Activated T-helper 2 cell treated with anti-CD3 and anti-CD28 coated beads, Interferon-gamma antibody, Interleukin-2, Interleukin-4, amounts not matched to agents 10 μg/mL and 5 μg/mL and 100 μg/mL, durations not matched to agents 14 hours and 24 hours and 36 hours (primary cell): ENCODE data around the gene ZNF366. TPM values are rescaled to one million over a fixed set of nuclear protein-coding genes. Genes with fewer than 3 reads are reported as not detected.

Experiments
- DNase-seq: peaks from one replicate; pipeline ENCODE4 v3.0.0; 2021; ENCODE audit warnings: low spot score
- H3K27ac Mint-ChIP-seq: one replicate; pipeline ENCODE4 v1.8.0; 2021; ENCODE audit warnings: mixed read lengths
- H3K27me3 Mint-ChIP-seq: one replicate; pipeline ENCODE4 v1.8.0; 2021; ENCODE audit warnings: low read depth, mixed read lengths
- H3K36me3 Mint-ChIP-seq: one replicate; pipeline ENCODE4 v1.8.0; 2021; ENCODE audit warnings: low read depth, mixed read lengths
- H3K4me1 Mint-ChIP-seq: one replicate; pipeline ENCODE4 v1.8.0; 2021; ENCODE audit warnings: low read depth, mixed read lengths
- H3K4me3 Mint-ChIP-seq: one replicate; pipeline ENCODE4 v1.8.0; 2021; ENCODE audit warnings: low read depth, mild to moderate bottlenecking, moderate library complexity, mixed read lengths
- H3K9me3 Mint-ChIP-seq: one replicate; pipeline ENCODE4 v1.8.0; 2021; ENCODE audit warnings: mixed read lengths
- intact Hi-C: fragments of 100-400 bp; cut with micrococcal nuclease; formaldehyde crosslinking; loops from one replicate; pipeline ENCODE4 v1.15.1; 2023
- total RNA-seq: library from RNA; stranded (reverse); gene quantifications from 2 replicates; pipeline ENCODE4 v1.2.3, GENCODE V29; 2022

ZNF366 gene
- total RNA-seq, 1 donor from 2014 or later, result not detected

GRCh38 chr5:72478684-72479083, 28.5 kb downstream of the ZNF366 start:
- Mint-ChIP-seq H3K27me3 (peaks cover 25% of the 10 kb centered on the region), H3K4me1 (no peaks in the 10 kb centered on the region), H3K4me3 (no peak overlapping the region), H3K36me3 (no peaks in the 10 kb centered on the region), H3K9me3 (no peaks in the 10 kb centered on the region), H3K27ac (no peak overlapping the region)
- intact Hi-C loops, result no loop called here
- no peak for DNase-seq

GRCh38 chr5:72478276-72478675, 28.9 kb downstream of the ZNF366 start:
- H3K27ac Mint-ChIP-seq, result no peak overlapping the region
- H3K4me1 Mint-ChIP-seq, result no peaks in the 10 kb centered on the region
- no peak overlapping the region for H3K4me3 Mint-ChIP-seq
- intact Hi-C loops, result no loop called here
- peaks cover 27% of the 10 kb centered on the region for H3K27me3 Mint-ChIP-seq
- H3K36me3 Mint-ChIP-seq, result no peaks in the 10 kb centered on the region
- no peak for DNase-seq
- no peaks in the 10 kb centered on the region for H3K9me3 Mint-ChIP-seq

DNA sequence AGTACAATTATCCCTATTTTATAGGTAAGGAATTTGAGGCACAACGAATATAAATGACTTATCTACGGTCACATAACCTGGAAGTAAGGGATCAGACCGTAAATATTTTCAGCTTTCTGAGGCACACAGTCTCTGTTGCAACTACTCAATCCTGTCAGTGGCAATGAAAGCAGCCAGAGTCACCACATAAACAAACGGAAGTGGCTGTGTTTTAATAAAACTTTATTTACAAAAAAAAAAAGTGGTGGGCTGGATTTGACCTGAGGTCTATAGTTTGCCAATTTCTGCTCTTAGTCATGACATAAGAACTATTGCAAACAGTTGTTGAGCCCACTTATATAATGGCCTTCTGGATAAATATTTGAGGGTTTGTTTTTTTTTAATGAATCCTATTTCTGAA, 29.6 kb downstream of the ZNF366 start:
- no peak for DNase-seq
- no peaks in the 10 kb centered on the region for H3K4me1 Mint-ChIP-seq
- peaks cover 31% of the 10 kb centered on the region for H3K27me3 Mint-ChIP-seq
- no peak overlapping the region for H3K4me3 Mint-ChIP-seq
- no peaks in the 10 kb centered on the region for H3K9me3 Mint-ChIP-seq
- no peak overlapping the region for H3K27ac Mint-ChIP-seq
- intact Hi-C loops, result no loop called here
- no peaks in the 10 kb centered on the region for H3K36me3 Mint-ChIP-seq

DNA sequence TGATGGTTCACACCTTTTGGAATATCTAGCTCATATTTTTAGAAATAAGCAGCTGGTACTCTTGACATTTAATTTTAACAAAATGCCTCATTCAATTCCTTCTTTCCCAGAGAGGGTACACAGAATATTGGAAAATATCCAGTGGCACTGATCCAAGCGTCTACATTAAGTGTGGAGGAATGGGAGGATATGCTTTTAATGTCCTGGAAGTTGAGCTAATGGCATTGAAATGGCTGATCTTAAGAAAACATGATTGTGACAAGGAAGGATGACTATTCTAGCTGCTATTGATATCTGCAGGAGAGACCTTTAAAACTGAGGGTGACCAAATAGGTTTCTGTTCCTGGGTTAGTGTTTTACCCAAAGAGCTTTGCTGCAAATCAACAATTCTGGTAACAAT, 30.0 kb downstream of the ZNF366 start:
- intact Hi-C loops, result no loop called here
- no peak for DNase-seq
- H3K4me1 Mint-ChIP-seq, result no peaks in the 10 kb centered on the region
- no peaks in the 10 kb centered on the region for H3K9me3 Mint-ChIP-seq
- H3K27me3 Mint-ChIP-seq, result peaks cover 32% of the 10 kb centered on the region
- no peaks in the 10 kb centered on the region for H3K36me3 Mint-ChIP-seq
- no peak overlapping the region for H3K4me3 Mint-ChIP-seq
- H3K27ac Mint-ChIP-seq, result no peak overlapping the region

- no peak for DNase-seq
- Mint-ChIP-seq H3K27me3 (peaks cover 29% of the 10 kb centered on the region), H3K4me3 (no peak overlapping the region), H3K36me3 (no peaks in the 10 kb centered on the region), H3K9me3 (no peaks in the 10 kb centered on the region), H3K27ac (no peak overlapping the region), H3K4me1 (no peaks in the 10 kb centered on the region)
- intact Hi-C loops, result no loop called here
Observed at GRCh38 chr5:72476721-72477120, 30.5 kb downstream of the ZNF366 start.

DNA sequence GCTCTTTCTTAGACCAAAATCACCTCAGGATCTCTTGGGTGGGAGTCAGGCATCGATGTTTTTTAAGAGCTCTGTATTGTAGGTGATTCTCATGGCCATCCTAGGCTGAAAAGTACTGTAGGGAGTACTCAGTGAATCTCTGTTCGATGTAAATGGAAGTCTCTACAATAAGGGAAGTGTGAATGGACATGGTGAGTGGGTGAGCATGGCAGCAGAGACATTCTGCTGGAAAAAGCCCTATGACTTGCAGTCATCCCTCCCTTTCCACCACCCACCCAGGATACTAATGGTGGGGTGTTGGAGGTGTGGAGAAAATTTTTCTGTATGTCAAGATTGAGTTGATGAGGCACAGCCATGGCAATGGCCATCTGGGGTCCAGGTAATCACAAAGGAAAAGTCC, 30.9 kb downstream of the ZNF366 start:
- intact Hi-C loops, result no loop called here

DNA sequence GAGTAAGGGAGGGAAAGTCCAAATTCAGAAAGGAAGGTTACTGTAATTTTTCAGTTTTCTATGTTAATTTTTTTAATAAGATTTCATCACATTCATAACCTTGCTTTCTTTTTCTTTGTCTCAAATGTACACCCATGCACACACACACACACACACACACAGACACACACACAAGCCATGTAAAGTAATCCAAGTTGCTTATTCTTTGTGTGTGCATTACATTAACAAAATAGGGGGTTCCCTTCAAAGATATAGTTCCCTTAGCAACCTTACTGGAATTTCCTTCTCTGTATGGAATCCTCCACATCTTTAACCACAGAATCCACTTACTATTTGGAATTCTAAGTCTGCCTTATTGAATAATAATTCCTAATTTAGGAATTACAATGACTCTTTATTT, 32.7 kb downstream of the ZNF366 start:
- Mint-ChIP-seq H3K27ac (no peak overlapping the region), H3K27me3 (peaks cover 25% of the 10 kb centered on the region), H3K4me3 (no peak overlapping the region), H3K36me3 (no peaks in the 10 kb centered on the region), H3K9me3 (no peaks in the 10 kb centered on the region), H3K4me1 (no peaks in the 10 kb centered on the region)
- DNase-seq, result no peak
- intact Hi-C loops, result no loop called here

More for the DNA sequence above, 30.9 kb downstream of the ZNF366 start:
- Mint-ChIP-seq H3K27ac (no peak overlapping the region), H3K36me3 (no peaks in the 10 kb centered on the region), H3K9me3 (no peaks in the 10 kb centered on the region), H3K4me1 (no peaks in the 10 kb centered on the region), H3K4me3 (no peak overlapping the region), H3K27me3 (peaks cover 31% of the 10 kb centered on the region)
- no peak for DNase-seq

GRCh38 chr5:72474046-72474500, 33.1 kb downstream of the ZNF366 start:
- H3K36me3 Mint-ChIP-seq, result no peaks in the 10 kb centered on the region
- no peaks in the 10 kb centered on the region for H3K4me1 Mint-ChIP-seq
- DNase-seq, result no peak
- no peak overlapping the region for H3K4me3 Mint-ChIP-seq
- H3K9me3 Mint-ChIP-seq, result no peaks in the 10 kb centered on the region
- intact Hi-C loops, result no loop called here
- H3K27me3 Mint-ChIP-seq, result peaks cover 25% of the 10 kb centered on the region
- no peak overlapping the region for H3K27ac Mint-ChIP-seq

- DNase-seq, result no peak
- no peaks in the 10 kb centered on the region for H3K9me3 Mint-ChIP-seq
- H3K27me3 Mint-ChIP-seq, result peaks cover 25% of the 10 kb centered on the region
- H3K4me1 Mint-ChIP-seq, result no peaks in the 10 kb centered on the region
- no peak overlapping the region for H3K27ac Mint-ChIP-seq
- H3K36me3 Mint-ChIP-seq, result no peaks in the 10 kb centered on the region
- H3K4me3 Mint-ChIP-seq, result no peak overlapping the region
- intact Hi-C loops, result no loop called here
Observed at GRCh38 chr5:72472666-72473422, 34.4 kb downstream of the ZNF366 start.

DNA sequence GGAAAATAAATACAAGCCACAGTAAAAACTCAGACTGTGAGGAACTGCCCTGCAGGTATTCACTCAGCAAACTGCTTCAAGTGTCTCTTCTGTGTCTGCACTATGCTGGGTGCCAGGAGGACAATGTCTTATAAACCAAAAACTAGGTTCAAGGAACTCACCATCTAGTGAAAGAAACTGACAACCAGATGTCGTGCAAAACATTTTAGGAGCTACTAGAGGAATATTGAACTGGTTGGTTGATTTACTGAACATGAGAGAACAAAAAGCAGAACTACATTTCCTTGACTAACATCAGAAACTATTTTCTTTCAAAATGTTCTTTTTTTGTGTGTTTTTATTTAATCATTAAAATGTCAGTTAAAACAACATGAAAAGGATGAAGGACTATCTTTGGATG, 35.2 kb downstream of the ZNF366 start:
- intact Hi-C loops, result no loop called here

DNA sequence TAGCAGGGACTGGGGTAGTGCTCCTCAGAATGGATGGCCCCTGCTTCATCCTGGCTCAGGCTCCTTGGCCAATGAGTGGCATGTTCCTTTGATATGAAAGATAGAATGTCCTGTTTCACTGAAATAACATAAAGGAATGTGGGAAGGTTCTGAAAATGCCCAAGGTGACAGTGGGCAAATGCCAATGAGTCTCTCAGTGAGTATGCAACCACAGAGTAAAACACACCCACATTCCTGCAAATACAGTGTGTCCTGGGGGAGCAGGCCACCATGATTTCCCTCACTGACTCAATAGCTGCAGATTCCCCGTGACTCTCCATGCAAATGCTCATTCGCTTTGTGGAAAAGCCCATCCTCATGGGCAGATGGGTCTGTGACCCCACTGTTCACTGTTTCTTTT, 36.4 kb downstream of the ZNF366 start:
- H3K9me3 Mint-ChIP-seq, result no peaks in the 10 kb centered on the region
- intact Hi-C loops, result no loop called here
- peaks cover 22% of the 10 kb centered on the region for H3K27me3 Mint-ChIP-seq
- no peak overlapping the region for H3K4me3 Mint-ChIP-seq
- H3K27ac Mint-ChIP-seq, result no peak overlapping the region
- DNase-seq, result no peak
- H3K36me3 Mint-ChIP-seq, result no peaks in the 10 kb centered on the region
- H3K4me1 Mint-ChIP-seq, result peaks cover 4% of the 10 kb centered on the region

More for the DNA sequence above, 35.2 kb downstream of the ZNF366 start:
- no peaks in the 10 kb centered on the region for H3K9me3 Mint-ChIP-seq
- no peaks in the 10 kb centered on the region for H3K4me1 Mint-ChIP-seq
- DNase-seq, result no peak
- no peak overlapping the region for H3K27ac Mint-ChIP-seq
- H3K4me3 Mint-ChIP-seq, result no peak overlapping the region
- H3K27me3 Mint-ChIP-seq, result peaks cover 24% of the 10 kb centered on the region
- no peaks in the 10 kb centered on the region for H3K36me3 Mint-ChIP-seq

DNA sequence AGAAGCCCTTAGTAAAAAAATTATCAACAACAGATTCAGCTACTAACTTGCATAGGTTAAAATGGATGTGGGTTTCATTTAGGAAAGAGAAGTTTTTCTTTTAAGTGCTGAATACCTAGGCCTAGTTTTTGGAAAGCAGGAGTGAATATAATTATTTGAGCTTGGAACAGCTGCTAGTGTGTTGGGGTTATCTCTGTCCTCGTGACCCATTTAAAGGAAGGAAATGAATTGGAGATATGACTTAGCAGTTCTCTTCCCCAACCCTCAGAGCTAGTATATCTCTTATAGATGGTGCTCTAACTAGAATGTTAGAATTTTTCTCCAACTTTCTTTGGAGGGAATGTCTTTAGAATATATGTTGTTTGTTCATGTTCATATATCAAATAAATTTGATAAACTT, 38.6 kb downstream of the ZNF366 start:
- Mint-ChIP-seq H3K9me3 (no peaks in the 10 kb centered on the region), H3K27me3 (peaks cover 14% of the 10 kb centered on the region), H3K36me3 (no peaks in the 10 kb centered on the region), H3K27ac (no peak overlapping the region), H3K4me3 (no peak overlapping the region), H3K4me1 (peaks cover 11% of the 10 kb centered on the region)
- intact Hi-C loops, result no loop called here
- DNase-seq, result no peak

DNA sequence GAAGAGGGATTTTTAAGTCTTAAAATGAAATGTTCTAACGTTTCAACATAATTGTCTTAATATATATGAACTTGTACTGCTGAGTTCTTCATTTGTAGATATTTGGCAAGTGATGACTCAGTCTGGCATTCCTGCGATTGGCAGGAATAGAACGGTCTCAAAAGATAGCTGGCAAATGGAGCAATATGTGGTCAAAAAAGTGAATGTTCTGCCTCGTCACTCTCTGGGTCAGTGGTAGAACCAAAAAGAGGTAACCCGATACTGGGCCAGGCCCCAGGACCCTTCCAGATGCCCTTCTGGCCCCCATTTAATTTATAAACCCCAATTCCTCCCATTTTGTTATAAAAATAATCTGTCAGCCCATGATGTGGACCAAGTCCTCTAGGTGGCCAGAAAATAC, 39.2 kb downstream of the ZNF366 start:
- H3K27ac Mint-ChIP-seq, result no peak overlapping the region
- no peaks in the 10 kb centered on the region for H3K9me3 Mint-ChIP-seq
- DNase-seq, result no peak
- intact Hi-C loops, result no loop called here
- peaks cover 12% of the 10 kb centered on the region for H3K27me3 Mint-ChIP-seq
- H3K36me3 Mint-ChIP-seq, result no peaks in the 10 kb centered on the region
- peaks cover 11% of the 10 kb centered on the region for H3K4me1 Mint-ChIP-seq
- H3K4me3 Mint-ChIP-seq, result no peak overlapping the region
